Hematopoietic multipotent progenitor cell (in vitro differentiated cells): ENCODE data around the gene NCAPD2. TPM values are rescaled to one million over a fixed set of nuclear protein-coding genes. Genes with fewer than 3 reads are reported as not detected.

Source experiments
- DNase-seq, 3 donors: peaks; one replicate each; pipeline ENCODE4 v3.0.0-alpha.2; 2011 to 2015; ENCODE audit warnings: low read depth in 2 of 3, low spot score in 2 of 3
- total RNA-seq: library from RNA; depleted of rRNA; stranded (reverse); fragments of >200 nt; gene quantifications from one replicate; pipeline ENCODE4 v1.2.3, GENCODE V29; 2012

The NCAPD2 gene
- total RNA-seq = 41.5 TPM

- peak; percentile 84 to 97 (median 96) for DNase-seq
Measured at GRCh38 chr12:6493497-6494257, at the start of gene NCAPD2. Gene NCAPD2, plus strand, starts transcription at chr12:6494102. Its CDS starts 997 bp downstream, at chr12:6495099.

- DNase-seq = peak in 1 of 3 donors; percentile 33
Measured at GRCh38 chr12:6444704-6445688, 48.9 kb upstream of the NCAPD2 start, which contains the start of gene CD27. Gene CD27, plus strand, starts transcription at chr12:6444955. Its CDS starts 141 bp downstream, at chr12:6445096.

GRCh38 chr12:6450091-6450868 is 43.6 kb upstream of the NCAPD2 start:
- no peak for DNase-seq

- no peak for DNase-seq
Measured at GRCh38 chr12:6450869-6451347, 43.0 kb upstream of the NCAPD2 start.

- DNase-seq = peak; percentile 70 to 84 (median 83)
Measured at GRCh38 chr12:6451348-6452244, 42.3 kb upstream of the NCAPD2 start, which contains the start of gene TAPBPL. Gene TAPBPL, plus strand, starts transcription at chr12:6452042. Its CDS starts 207 bp downstream, at chr12:6452249.

GRCh38 chr12:6452245-6452943 is 41.5 kb upstream of the NCAPD2 start:
- no peak for DNase-seq

- DNase-seq = no peak
Measured at GRCh38 chr12:6452944-6453630, 40.8 kb upstream of the NCAPD2 start.

- DNase-seq = no peak
Measured at GRCh38 chr12:6457220-6457945, 36.5 kb upstream of the NCAPD2 start.

GRCh38 chr12:6458281-6459003 is 35.5 kb upstream of the NCAPD2 start:
- no peak for DNase-seq

GRCh38 chr12:6459004-6459337 is 34.9 kb upstream of the NCAPD2 start:
- no peak for DNase-seq

GRCh38 chr12:6460751-6461371 is 33.0 kb upstream of the NCAPD2 start:
- DNase-seq = no peak

GRCh38 chr12:6461401-6462233 is 32.3 kb upstream of the NCAPD2 start:
- DNase-seq = peak; percentile 61 to 94 (median 92)

- DNase-seq = no peak
Measured at GRCh38 chr12:6462234-6462995, 31.5 kb upstream of the NCAPD2 start.

- no peak for DNase-seq
Measured at GRCh38 chr12:6463216-6463615, 30.7 kb upstream of the NCAPD2 start.

GRCh38 chr12:6463858-6464257 is 30.0 kb upstream of the NCAPD2 start:
- DNase-seq = no peak
